Activated CD8-positive, alpha-beta memory T cell treated with anti-CD3 and anti-CD28 coated beads for 24 hours (primary cell): ENCODE data around the gene USP48.

Experiments used
- DNase-seq: peaks from one replicate; pipeline ENCODE4 v3.0.0-alpha.2; 2020

The USP48 gene

GRCh38 chr1:21649315-21649714 lies 133.6 kb downstream of the USP48 start:
- no peak for DNase-seq

- no peak for DNase-seq
These were observed 134.2 kb downstream of the USP48 start for GRCh38 chr1:21648791-21649190.

GRCh38 chr1:21648352-21648730 lies 134.6 kb downstream of the USP48 start:
- DNase-seq: no peak

GRCh38 chr1:21647431-21648351 lies 135.3 kb downstream of the USP48 start:
- no peak for DNase-seq

- no peak for DNase-seq
These were observed 137.4 kb downstream of the USP48 start for GRCh38 chr1:21645550-21645949.

GRCh38 chr1:21644906-21645305 lies 138.0 kb downstream of the USP48 start:
- no peak for DNase-seq

- no peak for DNase-seq
These were observed 138.6 kb downstream of the USP48 start for GRCh38 chr1:21644348-21644747.

- no peak for DNase-seq
These were observed 139.3 kb downstream of the USP48 start for GRCh38 chr1:21643624-21644023.

- no peak for DNase-seq
These were observed 140.8 kb downstream of the USP48 start for GRCh38 chr1:21641967-21642739.

GRCh38 chr1:21641537-21641936 lies 141.4 kb downstream of the USP48 start:
- no peak for DNase-seq

- no peak for DNase-seq
These were observed 141.9 kb downstream of the USP48 start for GRCh38 chr1:21641076-21641475.

GRCh38 chr1:21640653-21641052 lies 142.3 kb downstream of the USP48 start:
- DNase-seq: no peak

- no peak for DNase-seq
These were observed 143.3 kb downstream of the USP48 start for GRCh38 chr1:21639594-21640041.

- DNase-seq: no peak
These were observed 144.2 kb downstream of the USP48 start for GRCh38 chr1:21638531-21639341.

GRCh38 chr1:21637514-21637913 lies 145.4 kb downstream of the USP48 start:
- DNase-seq: no peak

- DNase-seq: no peak
These were observed 146.9 kb downstream of the USP48 start for GRCh38 chr1:21636029-21636428.

- no peak for DNase-seq
These were observed 148.0 kb downstream of the USP48 start for GRCh38 chr1:21634806-21635535.

GRCh38 chr1:21633992-21634805 lies 148.8 kb downstream of the USP48 start:
- DNase-seq: no peak

GRCh38 chr1:21633141-21633755 lies 149.7 kb downstream of the USP48 start:
- no peak for DNase-seq

- no peak for DNase-seq
These were observed 150.7 kb downstream of the USP48 start for GRCh38 chr1:21631944-21632887.
